ENCODE measurements around the gene CIPC.

Gene CIPC

GRCh38 chr14:77055981-77056380 is 42.1 kb upstream of the CIPC start:
- Histone ChIP-seq H3K27ac (no peak overlapping the region), H3K36me3 (replicated peaks) (no peaks in the 10 kb centered on the region)
- in situ Hi-C loops (cut with HindIII; ENCODE audit: low pct_ligation_motif_present, low sequenced_read_pairs): no loop called here

GRCh38 chr14:77058117-77058516 is 39.9 kb upstream of the CIPC start:
- no peak for TF ChIP-seq CTCF (IDR thresholded peaks at IDR 0.05; ENCODE audit: low read depth, low read length, missing control alignments)
- in situ Hi-C loops (cut with HindIII; ENCODE audit: low pct_ligation_motif_present, low sequenced_read_pairs): no loop called here
- H3K4me3 ChIP-seq (ENCODE audit: low read depth, low read length): no peak overlapping the region
- H3K27ac ChIP-seq: no peak overlapping the region
- no peaks in the 10 kb centered on the region for H3K36me3 ChIP-seq (replicated peaks)
- no peak for DNase-seq
- H3K27me3 ChIP-seq (replicated peaks): no peaks in the 10 kb centered on the region

More at GRCh38 chr14:77055981-77056380, 42.1 kb upstream of the CIPC start:
- no peak for DNase-seq
- Histone ChIP-seq H3K4me3 (ENCODE audit: low read depth, low read length) (no peak overlapping the region), H3K27me3 (replicated peaks) (no peaks in the 10 kb centered on the region)
- no peak for TF ChIP-seq CTCF (IDR thresholded peaks at IDR 0.05; ENCODE audit: low read depth, low read length, missing control alignments)

GRCh38 chr14:77058785-77059184 is 39.3 kb upstream of the CIPC start:
- in situ Hi-C loops (cut with HindIII; ENCODE audit: low pct_ligation_motif_present, low sequenced_read_pairs): no loop called here
- no peaks in the 10 kb centered on the region for H3K27me3 ChIP-seq (replicated peaks)
- no peak overlapping the region for H3K27ac ChIP-seq
- no peak overlapping the region for H3K4me3 ChIP-seq (ENCODE audit: low read depth, low read length)
- TF ChIP-seq CTCF (IDR thresholded peaks at IDR 0.05; ENCODE audit: low read depth, low read length, missing control alignments): no peak
- H3K36me3 ChIP-seq (replicated peaks): no peaks in the 10 kb centered on the region
- no peak for DNase-seq

- peak; percentile 90 for DNase-seq
- Histone ChIP-seq H3K27me3 (replicated peaks) (no peaks in the 10 kb centered on the region), H3K4me3 (ENCODE audit: low read depth, low read length) (no peak overlapping the region), H3K27ac (peak overlapping the region; percentile 11), H3K36me3 (replicated peaks) (no peaks in the 10 kb centered on the region)
- in situ Hi-C loops (cut with HindIII; ENCODE audit: low pct_ligation_motif_present, low sequenced_read_pairs): no loop called here
- TF ChIP-seq CTCF (IDR thresholded peaks at IDR 0.05; ENCODE audit: low read depth, low read length, missing control alignments): peak; percentile 61
Observed at GRCh38 chr14:77059276-77059915, 38.7 kb upstream of the CIPC start.

DNA sequence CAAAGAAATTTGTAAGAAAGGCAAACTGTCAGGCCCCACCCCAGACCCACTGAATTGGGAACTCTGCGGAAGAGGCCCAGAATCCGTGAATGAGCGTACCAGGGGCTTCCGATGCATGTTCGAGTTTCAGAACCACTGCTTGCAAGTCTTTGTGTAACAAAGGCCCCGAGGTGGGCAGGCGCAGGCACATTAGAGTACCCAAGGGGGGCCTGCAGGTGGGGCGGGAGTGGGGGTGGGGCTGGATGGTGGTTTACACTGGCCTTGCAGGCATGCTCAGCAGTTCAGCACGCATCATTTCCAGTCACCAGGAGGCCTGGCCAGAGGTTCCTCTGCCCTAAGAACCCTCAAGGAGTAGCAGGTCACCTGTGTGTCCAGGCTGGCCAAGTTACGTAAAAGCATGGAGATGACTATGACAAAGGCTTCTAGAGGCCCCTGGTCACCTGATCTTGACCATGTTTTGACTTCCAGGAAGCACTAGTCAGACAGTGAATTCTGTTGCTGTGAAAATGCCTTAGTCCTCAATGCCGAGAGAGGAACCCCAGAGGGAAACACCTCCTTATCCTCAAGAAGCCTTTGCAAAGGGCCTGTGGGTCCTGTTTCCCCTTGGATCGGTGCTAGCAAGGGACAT is 36.3 kb upstream of the CIPC start:
- in situ Hi-C loops (cut with HindIII; ENCODE audit: low pct_ligation_motif_present, low sequenced_read_pairs): no loop called here
- no peaks in the 10 kb centered on the region for H3K27me3 ChIP-seq (replicated peaks)
- TF ChIP-seq CTCF (IDR thresholded peaks at IDR 0.05; ENCODE audit: low read depth, low read length, missing control alignments): no peak
- no peaks in the 10 kb centered on the region for H3K36me3 ChIP-seq (replicated peaks)
- H3K27ac ChIP-seq: no peak overlapping the region
- H3K4me3 ChIP-seq (ENCODE audit: low read depth, low read length): no peak overlapping the region
- no peak for DNase-seq

Measured in brain microvascular endothelial cell (primary cell).